A549 treated with Mapracorat at 1 μM for 4 hours (cell line): ENCODE data around the gene PAXX. TPM values are rescaled to one million over a fixed set of nuclear protein-coding genes. Genes with fewer than 3 reads are reported as not detected.

Experiments
- total RNA-seq: library from RNA; stranded (reverse); fragments of 200-300 nt; extraction: Qiagen RNA extraction; gene quantifications from 5 replicates; pipeline ENCODE4 v1.2.3, GENCODE V29; 2022

The PAXX gene
- total RNA-seq, result 43.1 to 85.2 TPM (median 71.2 TPM) in 5 replicates

GRCh38 chr9:136991993-136992818, at the start of gene PAXX:
TSS of gene PAXX (plus strand) at chr9:136992422. CDS start at chr9:136992444, 22 bp downstream.

GRCh38 chr9:136944519-136945332, 47.5 kb upstream of the PAXX start, which contains the start of the genes C8G and FBXW5:
TSS of gene C8G (plus strand) at chr9:136945243. CDS start at chr9:136945321, 78 bp downstream.
TSS of gene FBXW5 (minus strand) at chr9:136944738. CDS start at chr9:136944083, 655 bp downstream.

GRCh38 chr9:136951541-136952320, 40.5 kb upstream of the PAXX start, which contains the start of gene LCN12:
TSS of gene LCN12 (plus strand) at chr9:136952273. CDS start at chr9:136952328, 55 bp downstream.

GRCh38 chr9:136977223-136977622, 15.0 kb upstream of the PAXX start, which contains the start of gene PTGDS:
TSS of gene PTGDS (plus strand) at chr9:136977504. CDS start at chr9:136977579, 75 bp downstream.

GRCh38 chr9:136982232-136983051, 9.8 kb upstream of the PAXX start, which contains the start of gene LCNL1:
TSS of gene LCNL1 (plus strand) at chr9:136982993. CDS start at chr9:136983587, 594 bp downstream.

GRCh38 chr9:136996361-136997292, 4.4 kb downstream of the PAXX start, which contains the start of gene CLIC3:
TSS of gene CLIC3 (minus strand) at chr9:136996568. CDS start at chr9:136996543, 25 bp downstream.

GRCh38 chr9:137027369-137028262, 35.4 kb downstream of the PAXX start, which contains the start of gene ABCA2:
TSS of gene ABCA2 (minus strand) at chr9:137028237. CDS start at chr9:137028140, 97 bp downstream.

GRCh38 chr9:137031904-137032640, 39.9 kb downstream of the PAXX start, which contains the start of gene FUT7:
TSS of gene FUT7 (minus strand) at chr9:137032088. CDS start at chr9:137031991, 97 bp downstream.

Other genes starting within 250 kb of the PAXX start
- not detected in 5 replicates for gene LCN10, start 249.5 kb upstream of the PAXX start, total RNA-seq
- not detected in 5 replicates for gene LCN6, start 243.9 kb upstream of the PAXX start, total RNA-seq
- gene LCN8, start 234.2 kb upstream of the PAXX start, total RNA-seq, result not detected in 5 replicates
- not detected in 5 replicates for gene LCN15, start 227.9 kb upstream of the PAXX start, total RNA-seq
- gene TMEM141, start 201.1 kb upstream of the PAXX start, total RNA-seq, result 58.1 to 77.3 TPM (median 76.6 TPM) in 5 replicates
- gene CCDC183, start 196.1 kb upstream of the PAXX start, total RNA-seq, result 0.16 to 0.58 TPM (median 0.23 TPM) in 5 replicates
- gene RABL6, start 184.5 kb upstream of the PAXX start, total RNA-seq, result 59.0 to 84.9 TPM (median 81.6 TPM) in 5 replicates
- 3.3 to 4.7 TPM (median 4.6 TPM) in 5 replicates for gene AJM1, start 149.9 kb upstream of the PAXX start, total RNA-seq
- gene PHPT1, start 143.0 kb upstream of the PAXX start, total RNA-seq, result 279 to 323 TPM (median 297 TPM) in 5 replicates
- 1.6 to 5.3 TPM (median 3.7 TPM) in 5 replicates for gene MAMDC4, start 140.1 kb upstream of the PAXX start, total RNA-seq
- gene EDF1, start 126.1 kb upstream of the PAXX start, total RNA-seq, result 435 to 512 TPM (median 456 TPM) in 5 replicates
- 38.3 to 63.1 TPM (median 52.9 TPM) in 5 replicates for gene TRAF2, start 105.9 kb upstream of the PAXX start, total RNA-seq
- gene FBXW5, start 47.7 kb upstream of the PAXX start, total RNA-seq, result 62.7 to 103 TPM (median 99.7 TPM) in 5 replicates
- 0.42 to 3.2 TPM (median 0.76 TPM) in 5 replicates for gene C8G, start 47.2 kb upstream of the PAXX start, total RNA-seq
- 1.0 to 1.9 TPM (median 1.3 TPM) in 5 replicates for gene LCN12, start 40.1 kb upstream of the PAXX start, total RNA-seq
- 0.44 to 0.61 TPM (median 0.47 TPM) in 4 of 5 replicates, not detected in the other for gene PTGDS, start 14.9 kb upstream of the PAXX start, total RNA-seq
- gene LCNL1, start 9.4 kb upstream of the PAXX start, total RNA-seq, result 0.07 to 0.24 TPM (median 0.10 TPM) in 5 replicates
- gene CLIC3, start 4.1 kb downstream of the PAXX start, total RNA-seq, result 2.4 to 5.5 TPM (median 4.9 TPM) in 5 replicates
- gene ABCA2, start 35.8 kb downstream of the PAXX start, total RNA-seq, result 19.0 to 29.4 TPM (median 26.7 TPM) in 5 replicates
- 0.05 to 0.07 TPM (median 0.06 TPM) in 4 of 5 replicates, not detected in the other for gene FUT7, start 39.7 kb downstream of the PAXX start, total RNA-seq
- gene NPDC1, start 53.8 kb downstream of the PAXX start, total RNA-seq, result 40.8 to 96.8 TPM (median 80.5 TPM) in 5 replicates
- gene ENTPD2, start 61.6 kb downstream of the PAXX start, total RNA-seq, result 2.2 to 2.9 TPM (median 2.4 TPM) in 5 replicates
- gene SAPCD2, start 78.1 kb downstream of the PAXX start, total RNA-seq, result 13.5 to 26.0 TPM (median 23.9 TPM) in 5 replicates
- gene UAP1L1, start 85.1 kb downstream of the PAXX start, total RNA-seq, result 9.3 to 16.6 TPM (median 12.2 TPM) in 5 replicates
- 40.2 to 53.2 TPM (median 51.7 TPM) in 5 replicates for gene MAN1B1, start 94.6 kb downstream of the PAXX start, total RNA-seq
- gene DPP7, start 122.3 kb downstream of the PAXX start, total RNA-seq, result 66.6 to 132 TPM (median 125 TPM) in 5 replicates
- gene GRIN1, start 146.7 kb downstream of the PAXX start, total RNA-seq, result 0.20 to 0.71 TPM (median 0.53 TPM) in 5 replicates
- gene LRRC26, start 177.6 kb downstream of the PAXX start, total RNA-seq, result 0.59 to 2.0 TPM (median 1.8 TPM) in 5 replicates
- gene TMEM210, start 179.6 kb downstream of the PAXX start, total RNA-seq, result not detected in 5 replicates
- gene ANAPC2, start 196.1 kb downstream of the PAXX start, total RNA-seq, result 23.4 to 36.8 TPM (median 34.5 TPM) in 5 replicates
- 103 to 151 TPM (median 139 TPM) in 5 replicates for gene SSNA1, start 196.3 kb downstream of the PAXX start, total RNA-seq
- 6.0 to 10.8 TPM (median 10.2 TPM) in 5 replicates for gene TPRN, start 208.3 kb downstream of the PAXX start, total RNA-seq
- 33.8 to 47.5 TPM (median 45.4 TPM) in 5 replicates for gene TMEM203, start 213.2 kb downstream of the PAXX start, total RNA-seq
- gene NDOR1, start 213.3 kb downstream of the PAXX start, total RNA-seq, result 9.8 to 19.3 TPM (median 16.4 TPM) in 5 replicates
- gene RNF208, start 229.8 kb downstream of the PAXX start, total RNA-seq, result 1.1 to 2.1 TPM (median 1.8 TPM) in 5 replicates
- gene CYSRT1, start 232.8 kb downstream of the PAXX start, total RNA-seq, result 2.5 to 5.4 TPM (median 4.8 TPM) in 5 replicates
- gene RNF224, start 235.1 kb downstream of the PAXX start, total RNA-seq, result 0.07 to 0.44 TPM (median 0.31 TPM) in 5 replicates
- gene SLC34A3, start 238.5 kb downstream of the PAXX start, total RNA-seq, result 0.08 to 0.28 TPM (median 0.09 TPM) in 3 of 5 replicates, not detected in the others
- gene TUBB4B, start 248.9 kb downstream of the PAXX start, total RNA-seq, result 637 to 832 TPM (median 729 TPM) in 5 replicates